PC-9 (cell line): ENCODE data around the gene KLHL14. TPM values are rescaled to one million over a fixed set of nuclear protein-coding genes. Genes with fewer than 3 reads are reported as not detected.

ENCODE experiments used
- BruUV-seq: library from RNA; stranded (reverse); fragments of 400-500 nt; replicated peaks from 2 replicates; lab custom pipeline; 2021; lab: Mats Ljungman, UMichigan
- CTCF ChIA-PET: fragments of 300-600 bp; sonication (Branson Sonifier 250); formaldehyde crosslinking; loops from one replicate; lab custom pipeline; 2022; ENCODE audit warnings: antibody characterized with exemption; lab: Charles Lee
- POLR2A ChIA-PET: fragments of 300-600 bp; sonication (Branson Sonifier 250); formaldehyde crosslinking; loops from one replicate; lab custom pipeline; 2022; ENCODE audit warnings: antibody characterized with exemption; ENCODE audit not compliant: unreplicated experiment; lab: Charles Lee
- DNase-seq, 2 experiments: peaks; one replicate each; pipeline versions ENCODE4 v3.0.0 to v3.0.0-alpha.2; 2015 to 2022; ENCODE audit warnings: mixed read lengths in 1 of 2
- H2AFZ ChIP-seq: fragments of 200-600 bp; sonication (generic); 2 replicates; pipeline ENCODE4 v1.8.1; 2017; ENCODE audit warnings: antibody characterized with exemption
- H3F3A ChIP-seq: fragments of 200-600 bp; sonication (generic); 2 replicates; pipeline ENCODE4 v1.8.1; 2017; ENCODE audit warnings: antibody characterized with exemption, mild to moderate bottlenecking, low read depth; ENCODE audit not compliant: insufficient read depth
- H3K27ac ChIP-seq: fragments of 200-600 bp; sonication (generic); 2 replicates; pipeline ENCODE4 v1.6.1; 2016; ENCODE audit warnings: mixed run types
- H3K27me3 ChIP-seq: fragments of 200-600 bp; sonication (generic); 2 replicates; pipeline ENCODE4 v1.6.1; 2016; ENCODE audit warnings: low read depth, mixed run types; ENCODE audit not compliant: insufficient read depth
- H3K36me3 ChIP-seq: fragments of 200-600 bp; sonication (generic); 2 replicates; pipeline ENCODE4 v1.6.1; 2016; ENCODE audit warnings: low read depth, mixed run types
- H3K4me1 ChIP-seq: fragments of 200-600 bp; sonication (generic); replicated peaks from 2 replicates; pipeline ENCODE4 v1.6.1; 2016; ENCODE audit warnings: mixed run types; ENCODE audit not compliant: insufficient read depth
- H3K4me2 ChIP-seq: fragments of 200-600 bp; sonication (generic); 2 replicates; pipeline ENCODE4 v1.6.1; 2017; ENCODE audit warnings: mixed run types
- H3K4me3 ChIP-seq: fragments of 200-600 bp; sonication (generic); 2 replicates; pipeline ENCODE4 v1.6.1; 2016; ENCODE audit warnings: mixed run types
- H3K79me2 ChIP-seq: fragments of 200-600 bp; sonication (generic); 2 replicates; pipeline ENCODE4 v1.6.1; 2017; ENCODE audit warnings: low read depth, mixed run types
- H3K9me2 ChIP-seq: fragments of 200-600 bp; sonication (generic); 2 replicates; pipeline ENCODE4 v1.8.1; 2017; ENCODE audit warnings: mild to moderate bottlenecking; ENCODE audit not compliant: insufficient read depth
- H3K9me3 ChIP-seq: fragments of 200-600 bp; sonication (generic); 2 replicates; pipeline ENCODE4 v1.8.1; 2016; ENCODE audit warnings: low read depth; ENCODE audit not compliant: insufficient read depth
- H4K20me1 ChIP-seq: fragments of 200-600 bp; sonication (generic); 2 replicates; pipeline ENCODE4 v1.8.1; 2017; ENCODE audit not compliant: insufficient read depth
- CTCF ChIP-seq: fragments of 200-600 bp; sonication (generic); conservative IDR thresholded peaks from 2 replicates; pipeline ENCODE4 v1.6.1; 2017; ENCODE audit warnings: mixed run types, antibody characterized with exemption, mild to moderate bottlenecking, moderate library complexity
- EZH2 ChIP-seq: fragments of 200-600 bp; sonication (generic); IDR thresholded peaks from 2 replicates; pipeline ENCODE4 v1.8.0; 2017; ENCODE audit warnings: antibody characterized with exemption, low read depth
- intact Hi-C: fragments of 100-400 bp; cut with micrococcal nuclease; formaldehyde crosslinking; loops from one replicate; pipeline ENCODE4 v1.10.0; 2022; ENCODE audit not compliant: unreplicated experiment
- total RNA-seq: library from RNA; stranded (reverse); gene quantifications from 2 replicates; pipeline ENCODE4 v1.2.3, GENCODE V29; 2021

The KLHL14 gene
- total RNA-seq, 1 experiment from 2014 or later, result not detected

GRCh38 chr18:32684096-32684495, 88.7 kb downstream of the KLHL14 start:
- no TSS peak for BruUV-seq
- Histone ChIP-seq H3K9me3 (no peaks in the 10 kb centered on the region), H3K4me1 (no peaks in the 10 kb centered on the region), H3F3A (no peaks in the 10 kb centered on the region), H3K4me3 (no peak overlapping the region), H3K27ac (no peak overlapping the region), H4K20me1 (no peaks in the 10 kb centered on the region), H3K4me2 (no peak overlapping the region), H2AFZ (no peak overlapping the region), H3K36me3 (no peaks in the 10 kb centered on the region), H3K9me2 (no peaks in the 10 kb centered on the region), H3K27me3 (no peaks in the 10 kb centered on the region), H3K79me2 (no peaks in the 10 kb centered on the region)
- ChIA-PET POLR2A (no interaction called here), CTCF (no interaction called here)
- no peak for DNase-seq
- TF ChIP-seq CTCF (no peak), EZH2 (no peak)
- intact Hi-C loops, result no loop called here

- POLR2A ChIA-PET, result no interaction called here
- Histone ChIP-seq H3K4me3 (no peak overlapping the region), H3K9me3 (no peaks in the 10 kb centered on the region), H3K36me3 (no peaks in the 10 kb centered on the region), H4K20me1 (no peaks in the 10 kb centered on the region), H2AFZ (no peak overlapping the region), H3K9me2 (no peaks in the 10 kb centered on the region), H3K4me1 (no peaks in the 10 kb centered on the region), H3K79me2 (no peaks in the 10 kb centered on the region), H3K27ac (no peak overlapping the region), H3K4me2 (no peak overlapping the region), H3K27me3 (no peaks in the 10 kb centered on the region), H3F3A (no peaks in the 10 kb centered on the region)
- no peak for DNase-seq
- intact Hi-C loops, result no loop called here
- TF ChIP-seq CTCF, result no peak
- TF ChIP-seq EZH2, result no peak
- no TSS peak for BruUV-seq
- CTCF ChIA-PET, result no interaction called here
These were observed 89.8 kb downstream of the KLHL14 start for GRCh38 chr18:32683044-32683443.

- BruUV-seq, result no TSS peak
- POLR2A ChIA-PET, result no interaction called here
These were observed 95.2 kb downstream of the KLHL14 start for GRCh38 chr18:32677578-32677977.

More at GRCh38 chr18:32677578-32677977, 95.2 kb downstream of the KLHL14 start:
- Histone ChIP-seq H2AFZ (no peak overlapping the region), H3K9me2 (no peaks in the 10 kb centered on the region), H3K27ac (no peak overlapping the region), H3K36me3 (no peaks in the 10 kb centered on the region), H3F3A (no peaks in the 10 kb centered on the region), H3K4me3 (no peak overlapping the region), H3K27me3 (no peaks in the 10 kb centered on the region), H3K4me2 (no peak overlapping the region), H4K20me1 (no peaks in the 10 kb centered on the region), H3K79me2 (no peaks in the 10 kb centered on the region), H3K9me3 (no peaks in the 10 kb centered on the region), H3K4me1 (no peaks in the 10 kb centered on the region)
- CTCF ChIA-PET, result no interaction called here
- intact Hi-C loops, result no loop called here
- DNase-seq, result no peak
- no peak for TF ChIP-seq CTCF
- TF ChIP-seq EZH2, result no peak
